ENCODE data around the gene NSUN2. TPM values are rescaled to one million over a fixed set of nuclear protein-coding genes. Genes with fewer than 3 reads are reported as not detected.

The NSUN2 gene
- total and polyA plus RNA-seq, 12 donors = 21.3 to 66.8 (median 40.2) TPM

DNA sequence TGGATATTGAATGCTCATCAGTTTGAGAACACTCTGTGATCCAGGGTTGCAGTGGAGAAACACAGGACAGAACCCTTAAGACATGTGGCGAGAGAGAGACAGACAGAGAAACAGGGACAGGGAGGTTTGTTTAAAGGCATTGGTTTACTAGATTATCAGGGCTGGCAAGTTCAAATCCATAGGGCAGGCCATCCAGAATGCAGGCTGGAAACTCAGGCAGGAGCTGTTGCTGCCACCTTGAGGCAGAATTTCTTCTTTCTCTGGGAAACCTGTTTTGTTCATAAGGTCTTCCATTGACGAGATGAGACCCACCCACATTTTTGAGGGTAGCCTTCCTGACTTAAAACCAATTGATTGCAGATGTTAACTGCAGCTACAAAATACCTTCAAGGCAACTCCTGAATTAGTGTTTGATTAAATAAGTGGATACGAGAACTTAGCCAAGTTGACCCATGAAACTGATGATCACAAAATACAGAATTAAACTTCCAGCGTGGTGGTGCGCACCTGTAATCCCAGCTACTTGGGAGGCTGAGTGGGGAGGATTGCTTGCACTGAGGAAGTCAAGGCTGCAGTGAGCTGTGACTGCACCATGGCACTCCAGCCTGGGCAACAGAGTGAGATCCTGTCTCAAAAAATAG is 55.9 kb downstream of the NSUN2 start:
- intact Hi-C loops (cut with DNase I) = loop anchor here (10.0 kb wide), 1 partner anchor 1082 kb away; no protein-coding TSS in a partner anchor
- no peak for TF ChIP-seq POLR2A (IDR thresholded peaks at IDR 0.05)
- TF ChIP-seq, protein P1, sequence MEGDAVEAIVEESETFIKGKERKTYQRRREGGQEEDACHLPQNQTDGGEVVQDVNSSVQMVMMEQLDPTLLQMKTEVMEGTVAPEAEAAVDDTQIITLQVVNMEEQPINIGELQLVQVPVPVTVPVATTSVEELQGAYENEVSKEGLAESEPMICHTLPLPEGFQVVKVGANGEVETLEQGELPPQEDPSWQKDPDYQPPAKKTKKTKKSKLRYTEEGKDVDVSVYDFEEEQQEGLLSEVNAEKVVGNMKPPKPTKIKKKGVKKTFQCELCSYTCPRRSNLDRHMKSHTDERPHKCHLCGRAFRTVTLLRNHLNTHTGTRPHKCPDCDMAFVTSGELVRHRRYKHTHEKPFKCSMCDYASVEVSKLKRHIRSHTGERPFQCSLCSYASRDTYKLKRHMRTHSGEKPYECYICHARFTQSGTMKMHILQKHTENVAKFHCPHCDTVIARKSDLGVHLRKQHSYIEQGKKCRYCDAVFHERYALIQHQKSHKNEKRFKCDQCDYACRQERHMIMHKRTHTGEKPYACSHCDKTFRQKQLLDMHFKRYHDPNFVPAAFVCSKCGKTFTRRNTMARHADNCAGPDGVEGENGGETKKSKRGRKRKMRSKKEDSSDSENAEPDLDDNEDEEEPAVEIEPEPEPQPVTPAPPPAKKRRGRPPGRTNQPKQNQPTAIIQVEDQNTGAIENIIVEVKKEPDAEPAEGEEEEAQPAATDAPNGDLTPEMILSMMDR (IDR thresholded peaks at IDR 0.05) = peak; percentile 22 to 56 (median 44)
- Histone ChIP-seq H3K9me3 (replicated peaks in 1 of 3) (no peaks in the 10 kb centered on the region), H3K4me1 (replicated peaks in 1 of 2) (no peaks in the 10 kb centered on the region), H3K27ac (no peak overlapping the region), H3K36me3 (replicated peaks in 1 of 2) (no peaks in the 10 kb centered on the region), H3K4me3 (no peak overlapping the region), H3K27me3 (no peaks in the 10 kb centered on the region)
- WGBS, 4 donors = 66 to 75% (median 74%) methylated on average over 5 of the region's 5 CpGs
- peak in 5 of 7 donors; percentile 22 to 61 (median 39) for DNase-seq

DNA sequence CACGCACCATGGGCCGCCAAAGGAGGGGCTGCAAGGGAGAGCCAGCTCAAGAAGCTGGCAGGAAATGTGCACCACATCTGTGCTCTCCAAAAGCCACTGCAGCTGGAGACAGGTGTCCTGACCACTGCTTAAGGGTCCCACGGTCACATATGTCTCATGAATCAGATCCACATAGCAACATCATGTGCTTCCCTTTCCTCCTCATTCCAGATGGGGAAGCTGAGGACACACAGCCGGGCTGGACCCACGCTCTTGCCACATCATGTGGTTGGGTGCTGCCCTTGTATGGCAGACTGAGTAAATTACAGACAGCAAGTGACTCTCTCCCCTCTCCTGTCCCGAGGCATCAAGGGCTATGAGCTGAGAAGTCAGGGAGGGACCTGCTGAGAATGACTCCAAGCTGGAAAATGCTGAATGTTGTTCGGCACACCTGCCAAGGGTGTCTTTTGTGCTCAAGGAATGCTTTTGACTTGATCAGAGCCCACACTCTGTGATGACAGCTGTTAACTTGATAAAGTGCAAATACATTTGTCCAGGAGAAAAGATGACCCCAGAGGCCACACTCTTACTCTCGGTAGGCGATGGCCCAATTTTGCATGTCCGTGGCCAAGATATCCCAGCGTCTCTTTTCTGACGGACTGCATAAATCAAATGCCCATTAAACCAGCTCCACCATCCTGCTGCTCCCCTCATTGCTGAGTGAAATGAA is 58.2 kb downstream of the NSUN2 start:
- intact Hi-C loops (cut with DNase I) = loop anchor here (10.0 kb wide), 1 partner anchor 1080 kb away; no protein-coding TSS in a partner anchor
- Histone ChIP-seq H3K4me3 (no peak overlapping the region), H3K4me1 (replicated peaks in 1 of 2) (no peaks in the 10 kb centered on the region), H3K36me3 (replicated peaks in 1 of 2) (no peaks in the 10 kb centered on the region), H3K27ac (no peak overlapping the region), H3K27me3 (no peaks in the 10 kb centered on the region), H3K9me3 (replicated peaks in 1 of 3) (no peaks in the 10 kb centered on the region)
- no peak for TF ChIP-seq POLR2A (IDR thresholded peaks at IDR 0.05)
- TF ChIP-seq, protein P1 (IDR thresholded peaks at IDR 0.05) = no peak
- DNase-seq = peak in 1 of 7 donors; percentile 46
- 63 to 66% (median 65%) methylated on average over 11 to 12 of the region's 12 CpGs for WGBS, 4 donors

DNA sequence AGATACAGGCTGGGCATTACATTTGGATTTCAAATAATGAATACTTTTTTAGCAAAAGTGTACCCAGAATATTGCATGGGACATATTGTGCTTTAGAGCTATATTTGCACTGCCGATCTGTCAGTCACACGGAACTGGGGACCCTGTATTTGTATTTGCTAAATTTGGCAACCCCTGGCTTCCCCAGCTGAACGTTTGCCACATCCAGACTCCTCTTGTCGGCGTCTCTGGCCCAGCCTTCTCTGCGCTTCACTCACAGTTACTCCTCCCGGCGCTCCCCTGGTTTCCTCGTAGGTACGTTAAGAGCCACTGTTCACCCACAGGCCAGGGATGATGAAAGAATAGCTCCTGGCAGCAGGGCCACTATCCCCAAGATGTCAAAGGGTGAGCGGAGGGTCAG is 58.7 kb downstream of the NSUN2 start:
- WGBS, 4 donors = 70 to 82% (median 75%) methylated on average over 10 to 11 of the region's 11 CpGs

DNA sequence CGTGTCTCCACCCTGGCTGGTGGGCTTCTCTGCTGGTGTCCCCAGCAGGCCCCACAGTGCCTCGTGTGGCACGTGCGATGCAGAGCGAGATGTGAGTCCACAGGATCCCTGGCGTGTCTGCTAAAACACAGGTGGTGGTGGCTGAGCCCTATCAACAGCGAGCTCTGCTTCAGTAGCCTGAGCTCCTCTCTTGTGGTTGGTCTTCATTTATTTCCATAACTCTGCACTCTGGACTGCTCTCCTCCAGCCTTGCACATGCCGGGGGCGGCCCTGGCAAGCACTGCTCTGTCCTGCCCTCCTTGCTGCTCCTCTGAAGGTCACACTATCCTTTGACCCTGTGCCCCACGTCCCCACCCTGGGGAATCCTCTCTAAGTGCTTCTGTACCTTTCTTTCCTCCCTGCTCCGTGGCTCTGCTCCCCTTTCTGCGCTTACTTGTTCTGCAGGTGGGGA is 59.2 kb downstream of the NSUN2 start:
- WGBS, 4 donors = 70 to 75% (median 71%) methylated on average over 7 to 12 of the region's 12 CpGs
- no peaks in the 10 kb centered on the region for H3K4me1 ChIP-seq (replicated peaks in 1 of 2)
- no peaks in the 10 kb centered on the region for H3K36me3 ChIP-seq (replicated peaks in 1 of 2)
- H3K27me3 ChIP-seq = no peaks in the 10 kb centered on the region
- TF ChIP-seq, protein P1 (IDR thresholded peaks at IDR 0.05) = no peak
- TF ChIP-seq POLR2A (IDR thresholded peaks at IDR 0.05) = no peak
- DNase-seq = peak in 1 of 7 donors; percentile 25
- no peaks in the 10 kb centered on the region for H3K9me3 ChIP-seq (replicated peaks in 1 of 3)
- H3K27ac ChIP-seq = no peak overlapping the region
- no peak overlapping the region for H3K4me3 ChIP-seq
- intact Hi-C loops (cut with DNase I) = loop anchor here (10.0 kb wide), 1 partner anchor 1079 kb away; no protein-coding TSS in a partner anchor

More for the DNA sequence above, 58.7 kb downstream of the NSUN2 start:
- intact Hi-C loops (cut with DNase I) = loop anchor here (10.0 kb wide), 1 partner anchor 1079 kb away; no protein-coding TSS in a partner anchor
- no peak for TF ChIP-seq POLR2A (IDR thresholded peaks at IDR 0.05)
- TF ChIP-seq, protein P1 (IDR thresholded peaks at IDR 0.05) = no peak
- Histone ChIP-seq H3K27ac (no peak overlapping the region), H3K9me3 (replicated peaks in 1 of 3) (no peaks in the 10 kb centered on the region), H3K4me3 (no peak overlapping the region), H3K27me3 (no peaks in the 10 kb centered on the region), H3K36me3 (replicated peaks in 1 of 2) (no peaks in the 10 kb centered on the region), H3K4me1 (replicated peaks in 1 of 2) (no peaks in the 10 kb centered on the region)
- DNase-seq = no peak

Data from adrenal gland (tissue), 12 donors.